HuH-7 (cell line): ENCODE results near the gene ATRN.
"Not testable (repeated sequence)": the region's sequence is repeated elsewhere in the genome, so short reads cannot be mapped to it uniquely, and the experiment has no call there.

Experiments
- DNase-seq: peaks from one replicate; pipeline ENCODE4 v3.0.0; 2011; ENCODE audit warnings: low spot score

The ATRN gene

DNA sequence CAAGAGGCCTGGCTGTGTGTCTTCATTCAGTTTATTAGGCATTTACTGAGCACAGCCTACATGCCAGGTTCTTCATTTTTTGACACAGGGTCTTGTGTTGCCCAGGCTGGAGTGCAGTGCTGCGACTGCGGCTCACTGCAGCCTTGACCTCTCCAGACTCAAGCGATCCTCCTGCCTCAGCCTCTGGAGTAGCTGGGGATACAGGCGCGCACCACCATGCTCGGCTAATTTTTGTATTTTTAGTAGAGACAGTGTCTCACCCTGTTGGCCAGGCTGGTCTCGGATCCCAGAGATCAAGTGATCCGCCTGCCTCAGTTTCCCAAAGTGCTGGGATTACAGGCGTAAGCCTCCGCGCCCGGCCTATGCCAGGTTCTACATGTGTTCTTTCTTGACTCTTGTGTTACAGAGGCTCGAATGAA lies 601 bp upstream of the ATRN start:
- DNase-seq: no peak

DNA sequence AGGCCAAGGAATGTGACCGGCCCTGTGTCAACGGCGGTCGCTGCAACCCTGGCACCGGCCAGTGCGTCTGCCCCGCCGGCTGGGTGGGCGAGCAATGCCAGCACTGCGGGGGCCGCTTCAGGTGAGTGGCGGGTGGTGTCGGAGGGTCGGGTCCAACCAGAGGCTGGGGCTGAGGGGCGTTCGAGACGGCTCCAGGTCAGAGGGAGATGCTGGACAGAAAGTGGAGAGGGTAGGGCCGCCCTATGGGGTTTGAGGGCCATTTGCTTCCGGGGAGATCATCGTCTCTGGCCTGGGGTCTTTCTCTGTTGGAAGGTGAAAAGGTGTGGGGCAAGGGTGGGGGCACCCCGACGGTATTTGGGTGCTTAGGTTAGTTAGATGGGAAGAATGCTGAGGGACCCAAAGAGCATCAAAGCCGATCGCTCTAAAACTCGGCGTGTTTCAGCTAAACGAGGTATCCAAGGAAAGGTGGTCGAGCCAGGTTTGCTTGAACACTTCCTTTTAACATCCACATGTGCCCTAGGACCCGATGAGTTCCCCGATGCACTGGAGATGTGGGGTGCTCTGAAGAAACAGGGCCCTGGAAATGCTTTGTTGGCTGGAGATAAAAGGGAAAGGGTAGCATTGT lies 691 bp downstream of the ATRN start:
- no peak for DNase-seq

DNA sequence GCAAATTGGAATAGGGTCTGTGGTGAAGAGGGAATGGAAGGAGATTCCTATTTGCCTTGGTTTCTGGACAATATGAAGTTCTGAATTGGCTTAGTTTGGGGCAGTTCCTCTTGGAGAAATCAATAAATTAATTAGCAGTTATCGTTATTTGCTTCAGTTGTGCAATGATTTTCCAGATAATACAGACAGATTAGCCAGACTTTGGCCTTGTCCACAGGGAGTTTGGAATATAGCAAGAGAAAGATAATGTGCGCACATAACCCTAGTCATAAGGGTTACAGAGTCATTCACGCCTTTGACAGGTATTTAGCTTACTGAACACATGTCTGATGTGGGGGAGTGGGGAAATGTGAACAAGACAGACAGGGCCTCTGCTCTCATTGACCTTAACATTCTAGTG lies 1.3 kb downstream of the ATRN start:
- peak; percentile 64 for DNase-seq

DNA sequence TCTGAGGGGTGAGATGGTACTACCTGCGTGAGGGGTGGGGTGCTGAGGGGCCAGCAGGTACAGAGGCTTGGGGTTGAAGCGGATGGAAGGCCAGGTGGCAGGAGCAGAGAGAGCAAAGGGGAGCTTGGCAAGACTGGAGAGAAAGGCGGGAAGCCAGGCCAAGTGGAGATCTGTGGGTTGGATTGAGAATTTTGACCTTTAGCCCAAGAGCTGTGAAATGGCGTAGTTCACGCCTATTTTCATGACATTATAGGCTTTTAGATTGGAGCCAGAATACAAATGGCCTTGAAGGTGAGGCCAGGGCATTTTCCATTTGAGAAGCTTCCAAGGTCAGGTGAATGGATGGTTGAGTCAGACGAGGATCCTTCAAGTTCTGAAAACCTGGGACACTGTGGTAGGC lies 2.5 kb downstream of the ATRN start:
- no peak for DNase-seq

DNA sequence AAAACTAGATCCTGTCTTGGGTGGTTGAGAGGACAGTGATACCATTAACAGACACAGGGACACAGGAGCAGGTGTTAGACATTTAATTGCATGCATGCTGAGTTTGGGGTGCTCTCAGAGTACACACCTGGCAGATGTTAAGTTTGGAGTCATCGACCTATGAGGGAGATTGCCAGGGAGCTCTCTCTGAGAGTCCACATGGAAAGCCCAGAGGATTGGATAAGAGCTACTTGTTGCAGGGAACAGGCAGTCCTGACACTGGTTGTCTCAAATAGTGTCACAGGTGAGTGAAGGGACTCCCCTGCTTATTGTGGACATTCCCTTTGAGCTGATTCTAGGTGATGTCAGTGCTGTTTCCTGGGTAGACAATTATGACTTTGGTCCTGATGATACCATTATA lies 3.1 kb downstream of the ATRN start:
- no peak for DNase-seq

DNA sequence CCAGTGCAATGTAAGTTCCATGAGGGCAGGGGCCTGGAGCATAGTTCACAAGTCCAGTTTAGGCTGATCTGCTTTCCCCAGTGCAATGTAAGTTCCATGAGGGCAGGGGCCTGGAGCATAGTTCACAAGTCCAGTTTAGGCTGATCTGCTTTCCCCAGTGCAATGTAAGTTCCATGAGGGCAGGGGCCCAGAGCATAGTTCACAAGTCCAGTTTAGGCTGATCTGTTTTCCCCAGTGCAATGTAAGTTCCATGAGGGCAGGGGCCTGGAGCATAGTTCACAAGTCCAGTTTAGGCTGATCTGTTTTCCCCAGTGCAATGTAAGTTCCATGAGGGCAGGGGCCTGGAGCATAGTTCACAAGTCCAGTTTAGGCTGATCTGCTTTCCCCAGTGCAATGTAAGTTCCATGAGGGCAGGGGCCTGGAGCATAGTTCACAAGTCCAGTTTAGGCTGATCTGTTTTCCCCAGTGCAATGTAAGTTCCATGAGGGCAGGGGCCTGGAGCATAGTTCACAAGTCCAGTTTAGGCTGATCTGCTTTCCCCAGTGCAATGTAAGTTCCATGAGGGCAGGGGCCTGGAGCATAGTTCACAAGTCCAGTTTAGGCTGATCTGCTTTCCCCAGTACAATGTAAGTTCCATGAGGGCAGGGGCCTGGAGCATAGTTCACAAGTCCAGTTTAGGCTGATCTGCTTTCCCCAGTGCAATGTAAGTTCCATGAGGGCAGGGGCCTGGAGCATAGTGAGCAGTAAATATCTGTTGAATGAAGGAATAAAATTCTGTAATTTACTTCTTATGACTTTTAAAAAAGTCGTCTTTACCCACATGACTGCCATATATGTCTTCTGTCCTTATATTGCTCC lies 6.4 kb downstream of the ATRN start:
- not testable (repeated sequence) for DNase-seq

DNA sequence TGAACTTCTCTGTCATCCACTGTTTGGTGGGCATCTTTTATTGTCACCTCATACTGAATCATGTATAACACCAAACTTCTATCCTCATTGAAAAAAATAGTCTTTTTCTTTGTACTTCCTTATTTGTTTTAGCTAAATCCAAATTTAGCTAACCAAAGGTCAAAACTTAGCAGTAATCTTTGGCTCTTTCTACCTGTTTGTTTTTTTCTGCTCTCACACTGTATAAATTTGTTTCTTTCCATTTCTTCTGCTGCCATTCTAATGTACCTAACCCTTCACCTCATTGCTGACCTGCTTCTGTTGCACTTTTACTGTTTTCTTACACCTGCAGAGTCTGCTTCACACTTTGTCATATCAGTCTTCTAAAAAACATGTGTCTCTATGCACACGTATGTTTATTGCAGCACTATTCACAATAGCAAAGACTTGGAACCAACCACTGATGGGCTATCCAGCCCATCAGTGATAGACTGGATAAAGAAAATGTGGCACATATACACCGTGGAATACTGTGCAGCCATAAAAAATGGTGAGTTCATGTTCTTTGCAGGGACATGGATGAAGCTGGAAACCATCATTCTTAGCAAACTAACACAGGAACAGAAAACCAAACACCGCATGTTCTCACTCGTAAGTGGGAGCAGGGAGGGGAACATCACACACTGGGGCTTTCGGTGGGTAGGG lies 7.2 kb downstream of the ATRN start:
- no peak for DNase-seq

DNA sequence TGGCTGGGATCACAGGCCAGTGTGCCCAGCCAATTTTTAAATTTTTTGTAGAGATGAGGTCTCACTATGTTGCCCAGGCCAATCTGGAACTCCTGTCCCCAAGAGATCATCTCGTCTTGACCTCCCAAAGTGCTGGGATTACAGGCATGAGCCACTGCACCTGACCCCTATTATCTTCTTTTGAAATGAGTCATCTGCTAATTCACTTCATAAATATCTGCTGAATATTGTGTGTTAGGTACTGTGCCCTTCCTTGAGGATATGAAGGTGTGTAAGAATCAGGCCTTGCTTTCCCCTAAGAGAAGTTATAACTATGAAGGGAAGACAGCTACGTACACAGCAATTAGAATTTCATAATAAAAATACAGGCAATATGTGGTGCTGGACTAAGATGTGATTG lies 8.2 kb downstream of the ATRN start:
- DNase-seq: no peak

DNA sequence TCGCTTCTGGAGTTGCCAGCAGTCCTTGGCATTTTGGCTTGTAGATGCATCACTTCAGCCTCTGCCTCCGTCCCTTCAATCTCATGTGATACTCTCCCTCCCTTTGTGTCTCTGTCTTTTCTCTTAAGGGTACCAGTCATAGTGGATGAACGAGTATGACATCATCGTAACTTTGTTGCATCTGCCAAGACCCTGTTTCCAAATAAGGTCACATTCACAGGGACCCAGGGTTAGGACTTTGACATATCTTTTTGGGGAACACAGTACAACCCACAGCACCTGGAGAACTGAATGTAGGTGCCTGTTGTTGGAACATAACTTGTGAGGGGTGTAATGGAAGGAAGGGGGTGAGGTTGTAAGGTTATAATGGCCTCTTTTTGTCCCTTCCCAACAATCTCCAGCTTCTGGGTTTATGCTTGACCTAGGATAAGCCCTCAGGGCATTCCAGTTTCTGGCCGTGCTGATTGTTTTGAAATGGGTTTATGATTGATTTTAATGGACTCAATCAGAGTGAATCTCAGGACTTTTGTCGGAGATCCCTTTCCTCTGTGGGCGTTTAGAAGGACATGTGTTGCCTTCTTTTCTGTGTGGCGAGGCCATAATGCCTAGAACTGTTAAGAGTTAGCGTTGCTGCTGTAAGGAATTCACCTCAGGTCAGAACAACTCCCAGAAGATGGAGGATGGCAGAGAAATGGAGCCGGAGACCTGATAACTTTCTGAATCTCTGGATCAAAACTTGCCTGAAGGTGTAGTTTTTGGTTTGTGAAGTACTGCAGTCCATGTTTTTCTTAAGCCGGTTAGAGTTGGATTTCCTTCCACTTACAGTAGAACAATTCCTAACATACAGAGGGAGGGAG lies 9.2 kb downstream of the ATRN start:
- DNase-seq: no peak

DNA sequence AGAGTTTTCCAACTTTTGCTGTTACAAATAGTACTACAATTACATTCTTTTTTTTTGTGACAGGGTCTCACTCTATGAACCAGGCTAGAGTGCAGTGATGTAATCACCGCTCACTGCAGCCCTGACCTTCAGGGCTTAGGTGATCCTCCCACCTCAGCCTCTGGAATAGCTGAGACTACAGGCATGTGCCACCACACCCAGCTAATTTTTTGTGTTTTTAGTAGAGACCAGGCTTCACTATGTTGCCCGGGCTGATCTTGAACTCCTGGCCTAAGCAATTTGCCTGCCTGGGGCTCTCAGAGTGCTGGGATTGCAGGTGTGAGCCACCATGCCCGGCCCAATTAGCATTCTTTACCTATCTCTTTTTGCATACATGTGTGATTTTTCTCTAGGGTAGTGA lies 12.5 kb downstream of the ATRN start:
- no peak for DNase-seq

DNA sequence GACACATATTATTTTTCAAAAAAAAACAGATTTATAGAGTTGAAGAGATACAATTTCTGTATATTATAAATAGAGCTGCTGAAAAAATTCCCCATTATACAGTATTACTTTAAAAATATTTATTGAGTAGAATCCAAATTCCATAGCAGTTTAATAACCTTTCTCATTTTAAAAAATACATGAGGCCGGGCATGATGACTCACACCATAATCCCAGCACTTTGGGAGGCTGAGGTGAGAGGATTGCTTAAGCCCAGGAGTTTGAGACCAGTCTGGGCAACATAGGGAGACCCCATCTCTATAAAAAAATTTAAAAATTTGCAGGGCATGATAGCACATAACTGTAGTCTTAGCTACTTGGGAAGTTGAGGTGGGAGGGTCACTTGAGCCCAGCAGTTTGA lies 13.0 kb downstream of the ATRN start:
- DNase-seq: no peak

DNA sequence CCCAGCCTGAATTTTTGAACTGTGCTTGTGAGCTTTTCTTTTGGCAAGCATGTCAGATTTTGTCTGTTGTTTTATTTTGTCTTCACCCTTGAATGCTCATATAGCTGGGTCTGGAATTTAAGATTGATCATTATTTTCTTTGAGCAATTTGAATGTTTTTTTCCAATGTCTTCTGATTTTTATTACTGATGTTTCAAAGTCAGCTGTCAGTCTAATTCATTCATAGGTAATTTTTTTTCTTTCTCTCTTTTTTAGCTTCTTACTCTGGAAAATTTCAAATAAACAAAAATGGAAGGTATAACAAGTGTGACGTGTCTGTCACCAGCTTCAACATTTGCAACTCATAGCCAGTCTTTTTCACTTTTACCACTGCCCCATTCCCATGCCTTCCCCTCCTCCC lies 15.1 kb downstream of the ATRN start:
- no peak for DNase-seq

DNA sequence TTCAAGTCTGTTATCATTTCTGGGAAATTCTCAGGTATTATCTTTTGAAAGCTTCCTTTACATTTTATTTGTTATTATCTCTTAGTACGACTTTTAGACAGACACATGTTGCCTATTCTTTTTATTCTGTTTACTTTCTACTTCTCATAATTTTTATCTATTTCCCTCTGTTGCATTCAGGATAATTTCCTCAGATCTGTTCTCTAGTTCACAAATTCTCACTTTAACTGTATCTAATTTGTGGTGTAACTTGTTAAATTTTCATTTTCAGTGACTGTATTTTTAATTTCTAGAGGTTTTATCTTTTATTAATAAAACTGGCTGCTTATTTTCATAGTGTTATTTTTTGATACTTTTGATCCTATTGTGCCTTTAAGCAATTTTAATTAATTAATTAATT lies 16.0 kb downstream of the ATRN start:
- DNase-seq: no peak

DNA sequence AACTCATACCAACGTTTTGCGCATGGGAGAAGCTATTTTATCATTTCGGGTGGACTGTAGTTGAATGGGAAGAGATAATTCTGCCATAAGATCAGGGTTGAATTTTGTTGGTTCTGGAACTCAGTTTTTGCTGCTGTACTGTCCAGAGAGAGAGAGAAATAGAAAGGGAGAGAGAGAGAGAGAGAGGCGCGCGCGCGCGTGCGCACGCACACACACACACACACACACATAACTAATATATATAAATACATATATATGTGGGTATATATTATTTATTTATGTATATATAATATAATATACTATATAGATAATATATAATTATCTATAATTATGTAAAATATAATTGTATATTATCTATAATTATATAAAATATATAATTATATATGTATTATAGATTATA lies 21.9 kb downstream of the ATRN start:
- DNase-seq: no peak

DNA sequence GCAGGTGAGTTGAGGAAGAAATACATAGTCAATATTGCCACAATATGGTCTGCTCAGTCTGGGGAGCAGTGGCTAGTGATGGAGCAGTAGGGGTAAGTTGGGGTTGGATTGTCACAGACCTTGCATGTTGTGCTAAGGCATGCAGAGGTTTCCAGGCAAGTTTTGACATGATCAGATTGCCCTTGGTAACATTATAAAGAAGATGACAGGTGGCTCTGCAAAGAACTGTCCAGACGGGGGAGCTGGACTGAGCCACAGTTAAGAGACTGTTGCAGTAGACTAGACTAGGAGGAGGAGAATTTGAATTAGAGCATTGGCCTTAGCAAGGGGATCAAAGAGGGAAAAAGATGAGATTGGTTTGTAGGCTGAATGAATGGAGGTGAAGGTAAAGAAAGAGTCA lies 23.4 kb downstream of the ATRN start:
- DNase-seq: no peak

DNA sequence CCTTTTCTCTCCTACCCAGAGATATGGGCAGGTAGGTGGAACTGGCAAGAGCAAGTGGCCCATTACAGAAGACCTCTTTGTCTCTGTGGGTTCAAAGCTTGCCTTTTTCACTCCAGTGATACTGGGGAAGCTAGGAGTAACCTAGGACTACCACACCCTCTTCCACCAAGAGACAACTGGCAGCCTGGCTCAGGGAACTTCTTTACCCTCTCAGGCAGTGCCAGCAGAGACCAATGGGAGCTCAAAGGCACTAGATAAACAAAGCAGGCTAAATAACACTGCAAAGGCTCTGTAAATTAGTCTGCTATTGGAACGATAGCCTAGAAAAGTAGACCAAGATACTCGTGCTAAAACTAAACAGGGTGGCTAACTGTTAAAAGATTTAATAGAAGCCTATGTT lies 32.1 kb downstream of the ATRN start:
- DNase-seq: no peak

DNA sequence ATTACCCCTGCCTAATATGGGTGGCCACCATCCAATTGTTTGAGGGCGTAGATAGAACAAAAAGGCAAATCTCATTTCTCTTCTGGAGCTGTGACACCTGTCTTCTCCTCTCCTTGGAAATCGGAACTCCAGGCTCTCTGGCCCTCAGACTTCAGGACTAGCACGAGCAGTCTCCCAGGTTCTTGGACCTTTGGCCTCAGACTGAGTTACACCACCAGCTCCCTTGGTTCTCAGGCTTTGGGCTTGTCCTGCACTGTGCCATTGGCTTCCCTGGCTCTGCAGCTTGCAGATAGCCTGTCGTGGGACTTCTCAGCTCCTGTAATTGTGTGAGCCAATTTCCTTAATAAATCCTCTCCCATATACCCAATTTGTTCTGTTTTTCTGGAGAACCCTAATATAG lies 34.3 kb downstream of the ATRN start:
- DNase-seq: no peak

DNA sequence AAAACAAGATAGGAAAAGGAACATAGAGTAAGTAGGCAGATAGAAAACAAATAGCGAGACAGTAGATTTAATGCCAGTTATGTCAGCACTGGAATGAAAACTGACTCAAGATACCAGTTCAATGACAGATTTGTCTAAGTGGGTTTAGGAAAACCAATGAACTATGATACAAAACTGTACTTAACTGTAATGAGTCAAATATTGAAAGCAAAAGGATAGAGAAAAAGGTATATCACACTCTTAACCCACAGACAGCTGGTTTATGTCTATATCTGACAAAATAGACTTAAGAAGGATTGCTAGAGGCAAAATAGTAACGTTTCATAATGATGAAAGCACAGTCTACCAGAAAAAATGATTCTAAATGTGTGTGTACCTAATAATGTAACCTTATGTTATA lies 38.2 kb downstream of the ATRN start:
- DNase-seq: no peak

DNA sequence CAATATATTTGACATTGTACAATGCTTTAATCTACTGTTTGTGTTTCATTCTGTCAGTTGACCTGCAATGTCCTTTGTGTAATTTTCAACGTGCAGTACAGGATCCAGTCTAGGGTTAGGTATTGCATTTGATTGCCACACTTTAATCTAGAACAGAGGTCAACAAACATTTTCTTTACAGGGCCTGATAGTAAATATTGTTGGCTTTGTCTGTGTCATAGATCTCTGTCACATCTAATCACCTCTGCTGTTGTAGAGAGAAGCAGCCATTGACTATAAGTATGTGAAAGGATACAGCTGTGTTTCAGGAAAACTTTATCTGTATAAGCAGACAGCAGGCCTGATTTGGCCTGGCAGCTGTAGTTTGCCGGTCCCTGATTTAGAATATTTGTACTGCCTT lies 39.3 kb downstream of the ATRN start:
- DNase-seq: peak; percentile 17

DNA sequence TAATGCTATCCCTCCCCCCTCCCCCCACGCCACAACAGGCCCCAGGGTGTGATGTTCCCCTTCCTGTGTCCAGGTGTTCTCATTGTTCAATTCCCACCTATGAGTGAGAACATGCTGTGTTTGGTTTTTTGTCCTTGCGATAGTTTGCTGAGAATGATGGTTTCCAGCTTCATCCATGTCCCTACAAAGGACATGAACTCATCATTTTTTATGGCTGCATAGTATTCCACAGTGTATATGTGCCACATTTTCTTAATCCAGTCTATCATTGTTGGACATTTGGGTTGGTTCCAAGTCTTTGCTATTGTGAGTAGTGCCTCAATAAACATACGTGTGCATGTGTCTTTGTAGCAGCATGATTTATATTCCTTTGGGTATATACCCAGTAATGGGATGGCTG lies 41.4 kb downstream of the ATRN start:
- not testable (repeated sequence) for DNase-seq

DNA sequence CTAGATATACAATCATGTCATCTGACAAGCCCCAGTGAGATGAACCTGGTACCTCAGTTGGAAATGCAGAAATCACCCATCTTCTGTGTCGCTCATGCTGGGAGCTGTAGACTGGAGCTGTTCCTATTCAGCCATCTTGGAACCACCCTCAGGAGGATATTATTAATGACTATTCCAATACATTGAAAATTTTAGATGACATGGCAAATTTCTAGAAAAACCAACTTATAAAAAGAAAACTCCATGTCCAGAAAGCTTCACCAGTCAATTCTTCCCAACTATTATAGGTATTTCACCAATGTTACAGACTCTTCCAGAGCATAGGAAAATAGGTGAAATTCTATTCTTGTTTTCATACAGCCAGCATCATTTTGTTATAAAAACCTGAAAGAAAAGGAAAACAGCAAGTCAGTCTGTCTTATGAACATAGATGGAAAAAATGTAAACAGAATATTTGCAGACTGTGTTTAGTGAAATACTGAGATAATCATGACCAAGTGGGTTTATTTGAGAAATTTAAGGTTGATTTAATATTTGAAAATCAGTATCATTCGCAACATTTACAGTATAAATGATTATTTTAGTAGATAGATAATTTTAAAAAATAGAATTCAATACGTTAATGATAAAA lies 43.3 kb downstream of the ATRN start:
- no peak for DNase-seq
